Liver (tissue), 3 donors: Measurements from ENCODE around the gene CDC42BPA.

Experiments
- ATF3 ChIP-seq: IDR thresholded peaks from 2 replicates; pipeline ENCODE4 v1.6.1; 2016; ENCODE audit warnings: antibody characterized with exemption
- CTCF ChIP-seq: fragments of 150-350 bp; IDR thresholded peaks from 2 replicates; pipeline ENCODE4 v1.5.1; 2017; ENCODE audit warnings: improper control_type of control experiment, low read depth, low read length; ENCODE audit not compliant: missing input control
- FOXA1 ChIP-seq: IDR thresholded peaks from 2 replicates; pipeline ENCODE4 v1.6.1; 2016; ENCODE audit warnings: antibody characterized with exemption
- GABPA ChIP-seq, 2 donors: IDR thresholded peaks in 1 of 2; conservative IDR thresholded peaks in 1 of 2; 2 replicates each; pipeline ENCODE4 v1.6.1; 2016; ENCODE audit warnings: antibody characterized with exemption in 2 of 2, mild to moderate bottlenecking in 1 of 2, moderate library complexity in 1 of 2
- MAX ChIP-seq: IDR thresholded peaks from 2 replicates; pipeline ENCODE4 v1.6.1; 2016; ENCODE audit warnings: antibody characterized with exemption
- REST ChIP-seq: IDR thresholded peaks from 2 replicates; pipeline ENCODE4 v1.6.1; 2016; ENCODE audit warnings: antibody characterized with exemption, mild to moderate bottlenecking
- SP1 ChIP-seq: IDR thresholded peaks from 2 replicates; pipeline ENCODE4 v1.6.1; 2018; ENCODE audit warnings: antibody characterized with exemption, mild to moderate bottlenecking
- TAF1 ChIP-seq: conservative IDR thresholded peaks from 2 replicates; pipeline ENCODE4 v1.6.1; 2016; ENCODE audit warnings: antibody characterized with exemption, mild to moderate bottlenecking
- YY1 ChIP-seq: IDR thresholded peaks from 2 replicates; pipeline ENCODE4 v1.6.1; 2016; ENCODE audit warnings: antibody characterized with exemption, mild to moderate bottlenecking
- donor health status: healthy.
- donor health status: healthy.

GRCh38 chr1:227077783-227078182 lies 240.5 kb downstream of the CDC42BPA start:
- TF ChIP-seq CTCF (no peak), TAF1 (no peak), MAX (no peak), FOXA1 (no peak), GABPA (IDR thresholded peaks at IDR 0.05 in 1 of 2, conservative IDR thresholded peaks at IDR 0.05 in 1 of 2) (no peak), YY1 (no peak), SP1 (no peak), REST (no peak), ATF3 (no peak)
